Upper lobe of left lung (tissue), 4 donors: ENCODE results near the gene PUM1.

Experiments
- CTCF ChIP-seq, 6 experiments: fragments of 450-650 bp in 4 of 6; fragments of 200-600 bp in 2 of 6; sonication (generic) in 2 of 6; IDR thresholded peaks; one replicate each; pipeline ENCODE4 v1.5.1; 2016 to 2019; ENCODE audit warnings: antibody characterized with exemption in 6 of 6
- POLR2A ChIP-seq, 4 donors: fragments of 450-650 bp; IDR thresholded peaks; one replicate each; pipeline ENCODE4 v1.5.1; 2016 to 2017; ENCODE audit warnings: antibody characterized with exemption in 4 of 4, mild to moderate bottlenecking in 2 of 4
- POLR2AphosphoS5 ChIP-seq, 2 donors: sonication (generic); formaldehyde crosslinking; IDR thresholded peaks; one replicate each; pipeline ENCODE4 v1.5.1; 2017; ENCODE audit warnings: antibody characterized with exemption in 2 of 2

GRCh38 chr1:31000301-31000700 is 65.2 kb downstream of the PUM1 start:
- TF ChIP-seq CTCF (IDR thresholded peaks at IDR 0.05) = no peak
- TF ChIP-seq POLR2A (IDR thresholded peaks at IDR 0.05) = no peak
- TF ChIP-seq POLR2AphosphoS5 (IDR thresholded peaks at IDR 0.05) = no peak
